GM19463 (cell line): Measurements from ENCODE around the gene BLTP3A.
"Not testable (repeated sequence)": the region's sequence is repeated elsewhere in the genome, so short reads cannot be mapped to it uniquely, and the experiment has no call there.

ENCODE experiments used
- ATAC-seq: cut with Tn5 transposase; IDR thresholded peaks from one replicate; pipeline ENCODE4 v1.9.1; 2021; ENCODE audit warnings: mild to moderate bottlenecking, moderate library complexity; ENCODE audit not compliant: unreplicated experiment

The BLTP3A gene

GRCh38 chr6:34792605-34793500 is 970 bp downstream of the BLTP3A start:
- ATAC-seq, result no peak

DNA sequence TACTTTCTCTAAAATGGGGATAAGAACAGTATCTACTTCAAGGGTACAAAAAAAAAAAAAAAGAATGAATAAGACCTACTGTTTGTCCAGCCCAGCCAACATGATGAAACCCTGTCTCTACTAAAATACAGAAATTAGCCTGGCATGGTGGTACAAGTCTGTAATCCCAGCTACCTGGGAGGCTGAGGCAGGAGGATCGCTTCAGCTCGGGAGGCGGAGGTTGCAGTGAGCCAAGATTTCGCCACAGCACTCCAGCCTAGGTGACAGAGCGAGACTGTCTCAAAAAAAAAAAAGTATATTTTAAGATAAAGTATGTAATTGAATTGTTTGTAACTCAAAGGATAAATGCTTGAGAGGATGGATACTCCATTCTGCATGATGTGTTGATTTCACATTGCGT is 2.0 kb downstream of the BLTP3A start:
- no peak for ATAC-seq

DNA sequence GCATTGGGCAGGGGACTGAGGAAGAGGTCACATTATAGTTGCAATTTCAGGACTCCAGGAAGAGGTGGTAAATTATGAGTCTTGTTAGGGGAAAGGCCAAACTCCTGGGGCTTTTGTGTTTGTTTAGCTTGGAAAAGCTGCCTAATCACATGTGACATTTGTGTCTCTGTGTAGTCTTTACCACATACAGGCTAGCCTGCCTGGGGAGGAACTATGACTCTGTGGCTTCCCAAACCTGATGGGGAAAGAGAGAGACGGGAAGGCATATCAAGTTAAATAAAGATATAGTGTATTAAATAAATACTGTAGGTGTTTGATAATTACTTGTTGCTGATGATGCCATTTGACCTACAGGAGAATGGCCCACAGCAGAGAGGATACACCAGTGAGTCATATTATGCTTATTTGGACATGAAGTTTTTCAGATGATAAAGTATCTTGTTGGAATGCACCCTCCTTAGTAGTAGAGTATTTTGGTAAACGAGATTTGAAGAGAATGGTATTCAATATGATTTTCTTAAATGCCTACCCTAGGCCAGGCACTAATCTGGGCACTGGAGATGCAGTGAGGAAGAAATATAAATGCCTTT is 4.0 kb downstream of the BLTP3A start:
- no peak for ATAC-seq

DNA sequence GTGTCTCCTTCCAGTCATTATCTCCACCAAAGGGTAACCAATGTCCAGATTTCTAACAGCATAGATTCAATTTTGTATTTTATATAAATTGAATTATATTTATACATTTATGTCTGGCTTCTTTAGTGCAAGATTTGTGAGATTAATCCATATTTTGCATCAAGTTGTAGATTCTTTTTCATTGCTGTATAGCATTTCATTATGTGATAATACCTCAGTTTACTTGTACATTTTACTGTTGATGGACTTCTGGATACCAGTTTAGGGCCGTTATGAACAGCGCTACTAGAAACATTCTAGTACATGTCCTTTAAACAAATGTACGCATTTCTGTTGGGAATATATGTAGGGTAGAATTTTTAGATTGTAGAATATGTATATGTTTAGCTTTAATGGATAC is 6.2 kb downstream of the BLTP3A start:
- ATAC-seq, result no peak

GRCh38 chr6:34799547-34799946 is 7.7 kb downstream of the BLTP3A start:
- no peak for ATAC-seq

DNA sequence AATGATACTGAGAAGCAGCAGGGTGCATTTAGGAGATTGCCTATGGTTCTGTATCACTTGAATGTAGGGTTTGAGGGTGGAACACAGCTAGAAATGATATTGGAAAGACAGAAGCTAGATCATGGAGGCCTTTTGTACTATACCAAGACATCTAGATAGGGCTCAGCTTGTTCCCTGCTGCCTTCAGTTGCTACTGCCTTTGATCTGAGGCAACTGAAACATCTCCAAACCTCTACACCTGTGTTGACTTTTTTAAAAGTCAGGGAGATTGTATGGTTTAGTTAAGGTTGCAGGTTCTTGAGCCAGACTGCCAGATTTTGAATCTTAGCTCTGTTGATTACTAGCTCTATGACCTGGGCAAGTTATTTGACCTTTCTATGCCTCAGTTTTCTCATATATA is 12.7 kb downstream of the BLTP3A start:
- ATAC-seq, result no peak

DNA sequence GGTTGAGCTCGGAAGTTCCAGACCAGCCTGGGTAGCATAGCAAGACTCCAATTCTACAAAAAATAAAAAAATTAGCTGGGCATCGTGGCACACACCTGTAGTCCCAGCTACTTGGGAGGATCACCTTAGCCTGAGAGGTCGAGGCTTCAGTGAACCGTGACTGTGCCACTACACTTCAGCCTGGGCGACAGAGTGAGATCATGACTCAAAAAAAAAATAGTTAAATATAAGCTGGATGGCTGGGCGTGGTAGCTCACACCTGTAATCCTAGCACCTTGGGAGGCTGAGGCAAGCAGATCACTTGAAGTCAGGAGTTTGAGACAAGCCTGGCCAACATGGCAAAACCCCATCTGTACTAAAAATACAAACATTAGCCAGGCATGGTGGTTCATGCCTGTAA is 13.2 kb downstream of the BLTP3A start:
- ATAC-seq, result not testable (repeated sequence)

- ATAC-seq, result no peak
Observed at GRCh38 chr6:34806738-34807453, 15.0 kb downstream of the BLTP3A start.

DNA sequence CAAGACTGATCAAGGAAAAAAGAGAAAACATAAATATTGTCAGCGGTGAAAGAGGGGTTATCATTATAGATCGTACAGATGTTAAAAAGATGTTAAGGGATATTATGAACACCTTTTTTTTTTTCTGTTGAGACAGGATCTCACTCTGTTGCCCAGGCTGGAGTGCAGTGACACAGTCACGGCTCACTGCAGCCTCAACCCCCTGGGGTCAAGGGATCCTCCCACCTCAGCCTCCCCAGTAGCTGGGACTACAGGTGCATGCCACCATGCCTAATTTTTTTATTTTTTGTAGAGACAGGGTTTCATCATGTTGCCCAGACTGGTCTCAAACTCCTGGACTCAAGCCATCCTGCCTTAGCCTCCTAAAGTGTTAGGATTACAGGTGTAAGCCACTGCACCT is 16.6 kb downstream of the BLTP3A start:
- not testable (repeated sequence) for ATAC-seq

DNA sequence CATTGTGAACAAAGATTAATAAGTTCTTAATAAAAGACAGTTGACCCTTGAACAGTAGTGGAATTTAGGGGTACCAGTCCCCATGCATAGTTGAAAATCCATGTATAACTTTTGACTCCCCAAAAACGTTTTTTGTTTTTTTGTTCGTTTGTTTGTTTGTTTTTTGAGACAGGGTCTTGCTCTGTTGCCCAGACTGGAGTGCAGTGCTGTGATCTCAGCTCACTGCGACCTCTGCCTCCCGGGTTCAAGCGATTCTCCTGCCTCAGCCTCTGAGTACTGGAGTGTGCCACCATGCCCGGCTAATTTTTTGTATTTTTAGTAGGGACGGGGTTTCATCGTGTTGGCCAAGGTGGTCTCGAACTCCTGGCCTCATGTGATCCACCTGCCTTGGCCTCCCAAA is 17.5 kb downstream of the BLTP3A start:
- not testable (repeated sequence) for ATAC-seq

GRCh38 chr6:34810017-34810882 is 18.4 kb downstream of the BLTP3A start:
- no peak for ATAC-seq

DNA sequence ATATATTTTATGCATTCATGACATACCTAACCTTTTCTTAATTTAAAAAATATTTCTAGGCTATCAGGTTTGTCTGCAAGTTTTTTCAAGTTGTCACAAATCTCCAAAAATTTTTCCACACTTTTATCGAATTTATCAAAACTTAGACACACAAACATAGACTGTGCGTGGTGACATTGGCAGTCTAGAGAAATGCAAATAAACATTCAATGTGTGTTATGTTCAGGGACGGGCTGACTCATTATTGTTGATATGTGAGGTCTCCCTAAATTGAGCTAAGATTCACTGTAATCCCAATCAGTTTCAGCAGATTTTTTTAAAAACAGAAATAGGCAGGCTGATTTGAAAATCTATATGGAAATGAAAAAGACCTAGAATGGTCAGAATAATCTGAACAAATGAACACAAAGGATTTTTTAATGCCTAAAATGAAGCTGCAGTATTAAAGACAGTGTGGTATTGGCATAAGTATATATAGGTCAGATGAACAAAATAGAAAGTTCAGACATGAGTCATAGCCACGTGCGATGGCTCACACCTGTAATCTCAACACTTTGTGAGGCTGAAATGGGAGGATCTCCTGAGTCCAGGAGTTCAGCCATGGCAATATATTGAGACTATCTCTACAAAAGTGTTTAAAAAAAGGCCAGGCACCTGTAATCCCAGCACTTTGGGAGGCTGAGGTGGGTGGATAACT is 19.2 kb downstream of the BLTP3A start:
- ATAC-seq, result peak; percentile 94

DNA sequence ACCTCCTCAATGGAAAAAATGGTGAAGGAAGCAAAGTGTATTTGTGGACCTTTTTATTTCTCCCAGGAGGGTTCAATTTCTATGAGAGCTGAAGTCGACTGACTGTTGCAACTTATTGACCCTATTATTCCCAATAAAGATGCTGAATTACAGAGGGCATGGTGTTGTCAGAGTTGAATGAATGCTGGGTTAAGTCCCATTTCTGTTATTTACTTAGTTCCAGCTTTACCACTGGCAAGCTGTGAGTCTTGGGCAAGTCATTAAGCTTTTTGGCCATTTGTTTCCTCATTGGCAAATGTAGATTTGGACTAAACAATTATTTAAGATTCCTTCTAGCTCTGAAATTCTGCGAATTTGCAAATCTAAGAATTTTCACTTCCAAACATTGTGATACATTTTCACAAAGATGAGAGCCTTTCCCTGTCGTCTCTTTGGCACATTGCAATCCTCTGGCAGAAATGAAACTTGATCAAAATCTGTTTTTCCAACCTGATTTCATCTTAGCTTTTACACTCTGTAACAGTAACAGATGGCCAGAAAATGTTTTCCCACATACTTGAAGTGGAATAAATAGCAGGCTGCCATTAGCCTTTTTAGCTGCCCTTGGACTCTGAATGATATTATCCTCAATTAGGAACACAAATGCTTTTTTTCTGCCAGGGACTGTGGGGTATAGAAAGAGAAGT is 21.3 kb downstream of the BLTP3A start:
- no peak for ATAC-seq

DNA sequence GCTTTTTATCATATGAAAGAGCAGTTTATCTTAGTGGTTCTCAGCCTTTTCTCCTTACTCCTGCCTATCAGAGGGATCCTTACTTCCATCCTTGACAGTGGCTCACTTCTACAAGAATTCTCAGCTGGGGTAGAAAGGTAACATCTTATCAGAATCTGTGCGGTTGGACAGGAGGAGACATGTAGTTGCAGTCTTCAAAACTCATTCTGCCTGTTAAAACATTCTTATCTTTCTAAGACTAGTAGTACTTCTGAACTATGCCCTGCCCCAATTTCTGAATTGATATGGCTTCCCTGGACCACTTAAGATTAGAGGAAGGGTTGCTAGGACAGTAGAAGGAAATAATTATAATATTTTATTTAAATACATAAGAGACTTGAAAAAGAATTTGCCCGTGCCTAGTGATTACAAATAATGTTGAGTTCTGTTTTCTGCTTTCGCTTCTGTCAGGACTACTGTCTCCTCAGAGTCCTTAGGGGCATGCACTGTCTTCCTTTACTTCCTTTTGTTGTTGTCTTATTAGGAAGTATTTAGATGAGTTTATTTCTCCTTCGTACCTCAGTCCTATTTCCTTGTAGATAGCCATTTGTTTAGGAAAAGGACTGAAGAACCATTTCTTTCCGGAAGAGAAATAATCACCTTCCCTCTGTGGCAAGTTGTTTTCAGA is 24.9 kb downstream of the BLTP3A start:
- ATAC-seq, result no peak

DNA sequence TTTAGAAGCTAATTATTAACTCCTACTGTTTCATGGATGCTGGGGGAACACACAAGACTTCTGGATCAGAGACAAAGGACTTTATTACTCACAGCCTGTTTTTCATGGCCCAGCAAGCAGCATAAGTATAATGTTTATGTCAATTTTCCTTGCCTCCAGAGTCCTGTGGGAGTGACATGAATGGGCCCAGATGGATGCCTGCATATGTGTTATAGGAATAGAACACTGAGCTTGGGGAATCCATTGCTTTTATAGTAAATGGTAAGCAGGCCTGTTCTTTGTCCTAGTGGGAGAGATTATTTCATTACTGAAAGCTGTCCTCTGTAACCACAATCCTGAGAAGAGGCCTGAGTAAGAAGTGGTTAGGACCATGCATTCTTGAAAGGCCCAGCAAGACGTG is 25.6 kb downstream of the BLTP3A start:
- ATAC-seq, result no peak

GRCh38 chr6:34818872-34819570 is 27.1 kb downstream of the BLTP3A start:
- ATAC-seq, result not testable (repeated sequence)

DNA sequence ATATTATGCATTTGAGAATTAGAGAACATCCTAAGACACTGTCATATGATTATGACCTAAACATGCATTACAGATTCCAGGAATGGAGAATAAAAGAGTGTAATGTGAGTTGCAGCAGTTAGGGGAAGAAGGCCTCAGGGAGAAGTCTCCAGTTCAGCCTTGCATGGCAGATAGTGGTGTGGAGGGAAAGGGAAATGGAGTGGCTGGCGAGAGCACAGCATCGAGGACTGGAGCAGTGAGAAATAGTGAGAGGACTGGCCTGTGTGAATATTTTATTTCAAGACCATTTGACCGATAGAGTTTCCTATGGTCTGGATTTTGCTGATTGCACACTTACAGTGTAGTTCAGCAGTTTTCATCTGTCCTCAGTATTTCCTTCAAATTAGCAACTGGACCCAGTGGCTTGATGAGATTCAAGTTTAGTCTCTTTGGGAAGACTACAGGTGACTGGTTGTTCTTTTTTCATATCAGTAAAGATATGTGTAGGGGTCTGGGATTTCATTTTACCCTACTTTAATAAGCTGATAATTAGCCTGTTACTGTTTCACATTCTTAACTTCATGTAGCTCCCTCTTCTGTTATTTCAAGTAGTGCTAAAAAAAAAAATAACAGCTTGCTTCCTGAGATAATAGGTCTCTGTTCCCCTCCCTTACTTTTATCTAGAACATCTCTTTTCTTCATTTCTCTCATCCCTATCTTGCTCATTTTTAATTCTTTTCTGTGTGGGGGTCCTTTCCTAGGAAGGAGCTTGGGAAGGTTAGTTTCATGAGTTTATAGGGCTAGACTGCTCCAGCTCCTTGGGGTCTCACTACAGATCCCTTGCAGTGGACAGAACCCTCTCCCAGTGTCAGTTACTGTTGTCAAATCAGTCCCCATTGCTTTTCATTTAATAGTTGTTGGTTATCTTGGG is 27.9 kb downstream of the BLTP3A start:
- ATAC-seq, result no peak
